GM10266 (cell line): ENCODE data around the gene COL2A1.

Source experiments
- DNase-seq: peaks from one replicate; pipeline ENCODE4 v3.0.0; 2012; ENCODE audit errors: extremely low spot score
- CTCF ChIP-seq: IDR thresholded peaks from 2 replicates; pipeline ENCODE4 v1.5.1; 2012; ENCODE audit warnings: mild to moderate bottlenecking, low read depth; ENCODE audit not compliant: control insufficient read depth, insufficient read depth; ENCODE audit errors: missing control alignments

COL2A1 gene

GRCh38 chr12:47984331-47984801 lies 19.9 kb downstream of the COL2A1 start:
- DNase-seq = no peak
- no peak for TF ChIP-seq CTCF

- TF ChIP-seq CTCF = no peak
- DNase-seq = no peak
Observed at GRCh38 chr12:47983541-47984115, 20.6 kb downstream of the COL2A1 start.

- DNase-seq = no peak
Observed at GRCh38 chr12:47982770-47983169, 21.5 kb downstream of the COL2A1 start.

GRCh38 chr12:47982311-47982710 lies 22.0 kb downstream of the COL2A1 start:
- TF ChIP-seq CTCF = no peak
- DNase-seq = no peak

More at GRCh38 chr12:47982770-47983169, 21.5 kb downstream of the COL2A1 start:
- no peak for TF ChIP-seq CTCF

GRCh38 chr12:47981496-47982260 lies 22.6 kb downstream of the COL2A1 start:
- no peak for TF ChIP-seq CTCF
- no peak for DNase-seq

GRCh38 chr12:47980779-47981495 lies 23.3 kb downstream of the COL2A1 start:
- no peak for TF ChIP-seq CTCF
- DNase-seq = no peak
